Panc1 (cell line): ENCODE data around the gene ERC2. TPM values are rescaled to one million over a fixed set of nuclear protein-coding genes. Genes with fewer than 3 reads are reported as not detected.

ENCODE experiments used
- ATAC-seq: fragments of 200-7000 bp; cut with Tn5 transposase; 2 replicates; pipeline ENCODE4 v1.9.1; 2020; ENCODE audit warnings: mild to moderate bottlenecking, moderate library complexity
- BruUV-seq: library from RNA; stranded (reverse); fragments of 400-500 nt; replicated peaks from 2 replicates; lab custom pipeline; 2021; lab: Mats Ljungman, UMichigan
- CTCF ChIA-PET: fragments of 300-600 bp; sonication (Branson Sonifier 250); formaldehyde crosslinking; loops from one replicate; lab custom pipeline; 2022; ENCODE audit warnings: antibody characterized with exemption; lab: Charles Lee
- POLR2A ChIA-PET: fragments of 300-600 bp; sonication (Branson Sonifier 250); formaldehyde crosslinking; loops from one replicate; lab custom pipeline; 2022; ENCODE audit warnings: antibody characterized with exemption; lab: Charles Lee
- DNase-seq: peaks from one replicate; pipeline ENCODE4 v3.0.0-alpha.2; 2010; ENCODE audit warnings: low read depth, low spot score
- H3K27ac ChIP-seq: 2 replicates; pipeline ENCODE4 v1.5.1; 2011; ENCODE audit warnings: mild to moderate bottlenecking, low read length, inconsistent platforms
- H3K27me3 ChIP-seq: fragments of 200-500 bp; sonication (Bioruptor generic); 2 replicates; pipeline ENCODE4 v1.6.0; 2014; ENCODE audit warnings: low read length, inconsistent platforms; ENCODE audit not compliant: control insufficient read depth, insufficient read depth
- H3K36me3 ChIP-seq: fragments of 200-500 bp; sonication (Bioruptor generic); 2 replicates; pipeline ENCODE4 v1.5.1; 2014; ENCODE audit warnings: inconsistent platforms, mild to moderate bottlenecking, low read length, moderate library complexity; ENCODE audit not compliant: control insufficient read depth, insufficient read depth
- H3K4me1 ChIP-seq: 2 replicates; pipeline ENCODE4 v1.5.1; 2011; ENCODE audit warnings: inconsistent platforms, mild to moderate bottlenecking, low read length, moderate library complexity; ENCODE audit not compliant: control insufficient read depth, insufficient read depth
- H3K4me3 ChIP-seq, 2 experiments: 2 replicates each; pipeline ENCODE4 v1.5.1; 2011 to 2012; ENCODE audit warnings: low read depth in 2 of 2, low read length in 2 of 2, mild to moderate bottlenecking in 2 of 2, inconsistent platforms in 1 of 2, moderate library complexity in 1 of 2
- H3K9me3 ChIP-seq: fragments of 200-500 bp; sonication (Bioruptor generic); 2 replicates; pipeline ENCODE4 v1.5.1; 2014; ENCODE audit warnings: low read depth, mild to moderate bottlenecking, inconsistent platforms, low read length, moderate library complexity; ENCODE audit not compliant: control insufficient read depth, insufficient read depth
- CTCF ChIP-seq: fragments of 450-650 bp; IDR thresholded peaks from 2 replicates; pipeline ENCODE4 v1.5.1; 2017; ENCODE audit warnings: mild to moderate bottlenecking
- POLR2AphosphoS5 ChIP-seq: IDR thresholded peaks from 2 replicates; pipeline ENCODE4 v1.6.1; 2012; ENCODE audit warnings: mild to moderate bottlenecking, low read depth, low read length, moderate library complexity
- SIN3A ChIP-seq: IDR thresholded peaks from 2 replicates; pipeline ENCODE4 v1.6.1; 2012; ENCODE audit warnings: low read depth, mild to moderate bottlenecking, low read length, moderate library complexity, borderline replicate concordance; ENCODE audit not compliant: insufficient read depth
- TCF7L2 ChIP-seq: IDR thresholded peaks from 2 replicates; pipeline ENCODE4 v1.6.1; 2011; ENCODE audit warnings: mild to moderate bottlenecking, low read depth, low read length, inconsistent platforms
- in situ Hi-C: cut with HindIII; loops from 2 replicates; pipeline ENCODE4 v1.10.0; 2016; ENCODE audit warnings: low sequenced_read_pairs, low pct_unique_long_range_greater_than_20kb
- intact Hi-C: fragments of 100-400 bp; cut with micrococcal nuclease; formaldehyde crosslinking; loops from one replicate; pipeline ENCODE4 v1.10.0; 2022; ENCODE audit not compliant: unreplicated experiment
- total RNA-seq: library from RNA; stranded (reverse); gene quantifications from one replicate; pipeline ENCODE4 v1.2.1, GENCODE V29; 2021; ENCODE audit not compliant: unreplicated experiment
- TF ChIP-seq, protein P1 (sequence below), 2 experiments: IDR thresholded peaks; 2 replicates each; pipeline ENCODE4 v1.6.1; 2011 to 2012; ENCODE audit warnings: low read depth in 2 of 2, control low read depth in 1 of 2, low read length in 1 of 2, mild to moderate bottlenecking in 1 of 2, moderate library complexity in 1 of 2; ENCODE audit not compliant: insufficient read depth in 1 of 2

Gene ERC2
- total RNA-seq, 1 experiment from 2014 or later: 0.33 TPM

- TF ChIP-seq POLR2AphosphoS5 (no peak), CTCF (no peak), TCF7L2 (no peak), SIN3A (no peak)
- TF ChIP-seq, protein P1, sequence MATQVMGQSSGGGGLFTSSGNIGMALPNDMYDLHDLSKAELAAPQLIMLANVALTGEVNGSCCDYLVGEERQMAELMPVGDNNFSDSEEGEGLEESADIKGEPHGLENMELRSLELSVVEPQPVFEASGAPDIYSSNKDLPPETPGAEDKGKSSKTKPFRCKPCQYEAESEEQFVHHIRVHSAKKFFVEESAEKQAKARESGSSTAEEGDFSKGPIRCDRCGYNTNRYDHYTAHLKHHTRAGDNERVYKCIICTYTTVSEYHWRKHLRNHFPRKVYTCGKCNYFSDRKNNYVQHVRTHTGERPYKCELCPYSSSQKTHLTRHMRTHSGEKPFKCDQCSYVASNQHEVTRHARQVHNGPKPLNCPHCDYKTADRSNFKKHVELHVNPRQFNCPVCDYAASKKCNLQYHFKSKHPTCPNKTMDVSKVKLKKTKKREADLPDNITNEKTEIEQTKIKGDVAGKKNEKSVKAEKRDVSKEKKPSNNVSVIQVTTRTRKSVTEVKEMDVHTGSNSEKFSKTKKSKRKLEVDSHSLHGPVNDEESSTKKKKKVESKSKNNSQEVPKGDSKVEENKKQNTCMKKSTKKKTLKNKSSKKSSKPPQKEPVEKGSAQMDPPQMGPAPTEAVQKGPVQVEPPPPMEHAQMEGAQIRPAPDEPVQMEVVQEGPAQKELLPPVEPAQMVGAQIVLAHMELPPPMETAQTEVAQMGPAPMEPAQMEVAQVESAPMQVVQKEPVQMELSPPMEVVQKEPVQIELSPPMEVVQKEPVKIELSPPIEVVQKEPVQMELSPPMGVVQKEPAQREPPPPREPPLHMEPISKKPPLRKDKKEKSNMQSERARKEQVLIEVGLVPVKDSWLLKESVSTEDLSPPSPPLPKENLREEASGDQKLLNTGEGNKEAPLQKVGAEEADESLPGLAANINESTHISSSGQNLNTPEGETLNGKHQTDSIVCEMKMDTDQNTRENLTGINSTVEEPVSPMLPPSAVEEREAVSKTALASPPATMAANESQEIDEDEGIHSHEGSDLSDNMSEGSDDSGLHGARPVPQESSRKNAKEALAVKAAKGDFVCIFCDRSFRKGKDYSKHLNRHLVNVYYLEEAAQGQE (IDR thresholded peaks at IDR 0.05; ENCODE audit: insufficient read depth in 1 of 2, low read depth in 2 of 2, low read length in 1 of 2): no peak
- H3K27ac ChIP-seq: no peak overlapping the region
- no TSS peak for BruUV-seq
- ChIA-PET POLR2A (no interaction called here), CTCF (no interaction called here)
- H3K4me1 ChIP-seq: no peaks in the 10 kb centered on the region
- intact Hi-C loops (no loop called here), in situ Hi-C loops (no loop called here)
- ATAC-seq (no peak), DNase-seq (no peak)
- no peak overlapping the region for H3K4me3 ChIP-seq
- no peaks in the 10 kb centered on the region for H3K9me3 ChIP-seq
- no peaks in the 10 kb centered on the region for H3K27me3 ChIP-seq
- no peaks in the 10 kb centered on the region for H3K36me3 ChIP-seq
Measured at GRCh38 chr3:56157693-56158362, 310.4 kb downstream of the ERC2 start.

DNA sequence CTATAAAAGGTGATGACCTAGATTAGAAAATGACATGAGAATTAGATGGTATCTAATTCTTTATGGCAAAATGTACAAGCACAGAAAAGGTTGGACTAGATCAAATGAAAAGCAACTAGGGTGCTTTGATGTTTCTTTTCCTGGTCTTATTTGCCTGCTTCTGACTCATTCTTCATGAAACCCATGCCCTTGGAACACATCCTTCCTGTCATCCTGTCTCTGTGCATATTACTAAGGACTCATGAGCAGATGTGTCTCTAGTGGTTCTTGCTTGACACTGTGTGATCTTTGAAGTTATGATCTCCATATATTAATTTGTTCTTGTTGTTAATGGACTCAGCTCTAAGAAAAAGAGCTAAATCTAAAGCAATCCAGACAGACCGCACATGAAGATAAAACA, 314.0 kb downstream of the ERC2 start:
- DNase-seq: no peak
- in situ Hi-C loops: no loop called here
- CTCF ChIA-PET: no interaction called here
- no peak for ATAC-seq
- BruUV-seq: no TSS peak
- no peak overlapping the region for H3K4me3 ChIP-seq
- H3K9me3 ChIP-seq: no peaks in the 10 kb centered on the region
- H3K36me3 ChIP-seq: no peaks in the 10 kb centered on the region
- H3K4me1 ChIP-seq: no peaks in the 10 kb centered on the region
- intact Hi-C loops: no loop called here
- H3K27ac ChIP-seq: no peak overlapping the region
- no peaks in the 10 kb centered on the region for H3K27me3 ChIP-seq
- POLR2A ChIA-PET: interaction anchor here (0.6 kb wide), 1 partner anchor 58 kb away, joined by 5 read pairs; no protein-coding TSS in a partner anchor
- TF ChIP-seq TCF7L2 (no peak), SIN3A (no peak), POLR2AphosphoS5 (no peak), CTCF (no peak)
- TF ChIP-seq, protein P1 (IDR thresholded peaks at IDR 0.05; ENCODE audit: insufficient read depth in 1 of 2, low read depth in 2 of 2, low read length in 1 of 2): no peak
